Glutamatergic neuron (in vitro differentiated cells): ENCODE measurements around the gene EIF4G3. TPM values are rescaled to one million over a fixed set of nuclear protein-coding genes. Genes with fewer than 3 reads are reported as not detected.

Source experiments
- DNase-seq: peaks from one replicate; pipeline ENCODE4 v3.0.0; 2022
- H3K27ac Mint-ChIP-seq: one replicate; pipeline ENCODE4 v1.8.0; 2020; ENCODE audit warnings: mild to moderate bottlenecking, mixed read lengths, inconsistent platforms; ENCODE audit not compliant: unreplicated experiment
- H3K27me3 Mint-ChIP-seq: one replicate; pipeline ENCODE4 v1.8.0; 2020; ENCODE audit warnings: mild to moderate bottlenecking, moderate library complexity, mixed read lengths, inconsistent platforms; ENCODE audit not compliant: unreplicated experiment
- H3K36me3 Mint-ChIP-seq: one replicate; pipeline ENCODE4 v1.8.0; 2020; ENCODE audit warnings: mild to moderate bottlenecking, mixed read lengths, inconsistent platforms; ENCODE audit not compliant: unreplicated experiment
- H3K4me1 Mint-ChIP-seq: one replicate; pipeline ENCODE4 v1.8.0; 2020; ENCODE audit warnings: mild to moderate bottlenecking, low read depth, mixed read lengths, inconsistent platforms; ENCODE audit not compliant: unreplicated experiment
- H3K4me3 Mint-ChIP-seq: one replicate; pipeline ENCODE4 v1.8.0; 2020; ENCODE audit warnings: mild to moderate bottlenecking, mixed read lengths, inconsistent platforms; ENCODE audit not compliant: unreplicated experiment
- H3K9me3 Mint-ChIP-seq: one replicate; pipeline ENCODE4 v1.8.0; 2020; ENCODE audit warnings: mild to moderate bottlenecking, moderate library complexity, mixed read lengths, inconsistent platforms; ENCODE audit not compliant: unreplicated experiment
- CTCF ChIP-seq: fragments of 200-600 bp; sonication (generic); IDR thresholded peaks from one replicate; pipeline ENCODE4 v1.5.0; 2021; ENCODE audit not compliant: partially characterized antibody, unreplicated experiment
- total RNA-seq: library from RNA; stranded (reverse); fragmentation: NEBNext Ultra II Directional; extraction: Animal tissue kit (Norgen Biotek cat#: 25700); gene quantifications from one replicate; pipeline ENCODE4 v1.2.1, GENCODE V29; 2021; ENCODE audit not compliant: unreplicated experiment

EIF4G3 gene
- total RNA-seq, 1 donor from 2014 or later = 100 TPM

- peaks cover 2% of the 10 kb centered on the region for H3K9me3 Mint-ChIP-seq
- DNase-seq = no peak
- H3K27me3 Mint-ChIP-seq = no peaks in the 10 kb centered on the region
- H3K4me3 Mint-ChIP-seq = no peak overlapping the region
- no peak for TF ChIP-seq CTCF
- H3K27ac Mint-ChIP-seq = no peak overlapping the region
- no peaks in the 10 kb centered on the region for H3K36me3 Mint-ChIP-seq
- peaks cover 1% of the 10 kb centered on the region for H3K4me1 Mint-ChIP-seq
Observed at GRCh38 chr1:20980051-20980450, 196.6 kb downstream of the EIF4G3 start.

GRCh38 chr1:20978413-20978812 is 198.3 kb downstream of the EIF4G3 start:
- H3K4me1 Mint-ChIP-seq = peaks cover 1% of the 10 kb centered on the region
- peaks cover 4% of the 10 kb centered on the region for H3K9me3 Mint-ChIP-seq
- H3K27me3 Mint-ChIP-seq = no peaks in the 10 kb centered on the region
- DNase-seq = no peak
- no peak overlapping the region for H3K27ac Mint-ChIP-seq
- H3K36me3 Mint-ChIP-seq = no peaks in the 10 kb centered on the region
- TF ChIP-seq CTCF = no peak
- no peak overlapping the region for H3K4me3 Mint-ChIP-seq

- H3K36me3 Mint-ChIP-seq = no peaks in the 10 kb centered on the region
- peaks cover 2% of the 10 kb centered on the region for H3K9me3 Mint-ChIP-seq
- no peaks in the 10 kb centered on the region for H3K4me1 Mint-ChIP-seq
- no peak overlapping the region for H3K27ac Mint-ChIP-seq
- no peaks in the 10 kb centered on the region for H3K27me3 Mint-ChIP-seq
- no peak for DNase-seq
- no peak overlapping the region for H3K4me3 Mint-ChIP-seq
- no peak for TF ChIP-seq CTCF
Observed at GRCh38 chr1:20975668-20976067, 201.0 kb downstream of the EIF4G3 start.

GRCh38 chr1:20974951-20975350 is 201.7 kb downstream of the EIF4G3 start:
- Mint-ChIP-seq H3K27me3 (peaks cover 1% of the 10 kb centered on the region), H3K4me1 (no peaks in the 10 kb centered on the region), H3K4me3 (no peak overlapping the region), H3K27ac (no peak overlapping the region), H3K36me3 (no peaks in the 10 kb centered on the region), H3K9me3 (peaks cover 2% of the 10 kb centered on the region)
- no peak for DNase-seq
- TF ChIP-seq CTCF = no peak

GRCh38 chr1:20974069-20974468 is 202.6 kb downstream of the EIF4G3 start:
- Mint-ChIP-seq H3K27me3 (peaks cover 1% of the 10 kb centered on the region), H3K9me3 (peaks cover 2% of the 10 kb centered on the region), H3K4me3 (no peak overlapping the region), H3K36me3 (no peaks in the 10 kb centered on the region), H3K4me1 (no peaks in the 10 kb centered on the region), H3K27ac (no peak overlapping the region)
- no peak for DNase-seq
- TF ChIP-seq CTCF = no peak
